ENCODE results near the gene HFE.
A peak's percentile ranks its signal among the peaks of the same experiment; 100 is the strongest.
"Not testable (repeated sequence)": the region's sequence is repeated elsewhere in the genome, so short reads cannot be mapped to it uniquely, and the experiment has no call there.

HFE gene

GRCh38 chr6:26044140-26045064 lies 42.8 kb upstream of the HFE start:
- Histone ChIP-seq H4K91ac (ENCODE audit: low read length) (no peak overlapping the region), H3K36me3 (ENCODE audit: control insufficient read depth in 1 of 2, insufficient read depth in 2 of 2, low read depth in 1 of 2, low read length in 2 of 2) (no peaks in the 10 kb centered on the region), H3K4me3 (ENCODE audit: insufficient read depth in 1 of 2, low read depth in 1 of 2, low read length in 2 of 2) (peak overlapping the region in 1 of 2 experiments; percentile 82), H3K4me2 (ENCODE audit: low read length, poor library complexity, severe bottlenecking) (no peak overlapping the region), H3K14ac (ENCODE audit: low read length in 2 of 2) (no peak overlapping the region), H3K18ac (ENCODE audit: low read depth in 1 of 2, low read length in 2 of 2) (no peak overlapping the region), H3K23ac (ENCODE audit: low read length in 2 of 2) (no peak overlapping the region), H2BK120ac (ENCODE audit: low read depth, low read length) (no peak overlapping the region), H3K27ac (ENCODE audit: low read length, poor library complexity, severe bottlenecking) (no peak overlapping the region), H3K27me3 (ENCODE audit: control insufficient read depth in 1 of 2, insufficient read depth in 1 of 2, low read length in 2 of 2) (no peaks in the 10 kb centered on the region), H3K9ac (ENCODE audit: low read length) (peak overlapping the region; percentile 87), H3K4me1 (ENCODE audit: control insufficient read depth, insufficient read depth, low read depth, low read length) (no peaks in the 10 kb centered on the region), H3K9me3 (ENCODE audit: control insufficient read depth, low read length) (no peaks in the 10 kb centered on the region), H2AFZ (ENCODE audit: low read depth, low read length) (no peak overlapping the region), H4K8ac (ENCODE audit: low read length) (no peak overlapping the region), H2BK15ac (ENCODE audit: low read depth, poor library complexity, severe bottlenecking) (no peak overlapping the region), H2AK5ac (ENCODE audit: low read length, severe bottlenecking) (no peak overlapping the region), H2BK12ac (ENCODE audit: low read length in 2 of 2) (no peak overlapping the region), H2BK5ac (ENCODE audit: low read depth, low read length, poor library complexity, severe bottlenecking) (no peak overlapping the region), H3K79me1 (replicated peaks; ENCODE audit: low read length, poor library complexity, severe bottlenecking) (no peaks in the 10 kb centered on the region), H3K4ac (ENCODE audit: low read depth in 1 of 2, low read length in 2 of 2) (no peak overlapping the region)
- WGBS: 95% methylated on average over 37 of the region's 40 CpGs
- no peak for DNase-seq

- H4K91ac ChIP-seq (ENCODE audit: low read length): no peak overlapping the region
Observed at GRCh38 chr6:26045065-26045927, 41.9 kb upstream of the HFE start.

GRCh38 chr6:26045928-26046368 lies 41.3 kb upstream of the HFE start:
- 100% methylated on average over 2 of the region's 5 CpGs for WGBS
- no peak overlapping the region for H2AK5ac ChIP-seq (ENCODE audit: low read length, severe bottlenecking)
- no peak overlapping the region for H3K27ac ChIP-seq (ENCODE audit: low read length, poor library complexity, severe bottlenecking)
- peak overlapping the region in 1 of 2 experiments; percentile 82 for H3K4me3 ChIP-seq (ENCODE audit: insufficient read depth in 1 of 2, low read depth in 1 of 2, low read length in 2 of 2)
- peak overlapping the region; percentile 87 for H3K9ac ChIP-seq (ENCODE audit: low read length)
- no peak overlapping the region for H3K4ac ChIP-seq (ENCODE audit: low read depth in 1 of 2, low read length in 2 of 2)
- H3K14ac ChIP-seq (ENCODE audit: low read length in 2 of 2): no peak overlapping the region
- H2AFZ ChIP-seq (ENCODE audit: low read depth, low read length): no peak overlapping the region
- no peak overlapping the region for H2BK12ac ChIP-seq (ENCODE audit: low read length in 2 of 2)
- H3K9me3 ChIP-seq (ENCODE audit: control insufficient read depth, low read length): no peaks in the 10 kb centered on the region
- H2BK15ac ChIP-seq (ENCODE audit: low read depth, poor library complexity, severe bottlenecking): no peak overlapping the region
- no peaks in the 10 kb centered on the region for H3K4me1 ChIP-seq (ENCODE audit: control insufficient read depth, insufficient read depth, low read depth, low read length)
- no peak overlapping the region for H2BK120ac ChIP-seq (ENCODE audit: low read depth, low read length)
- H3K18ac ChIP-seq (ENCODE audit: low read depth in 1 of 2, low read length in 2 of 2): no peak overlapping the region
- no peak overlapping the region for H3K4me2 ChIP-seq (ENCODE audit: low read length, poor library complexity, severe bottlenecking)
- no peak overlapping the region for H2BK5ac ChIP-seq (ENCODE audit: low read depth, low read length, poor library complexity, severe bottlenecking)
- H3K23ac ChIP-seq (ENCODE audit: low read length in 2 of 2): no peak overlapping the region
- H4K91ac ChIP-seq (ENCODE audit: low read length): no peak overlapping the region
- no peaks in the 10 kb centered on the region for H3K79me1 ChIP-seq (replicated peaks; ENCODE audit: low read length, poor library complexity, severe bottlenecking)
- no peak overlapping the region for H4K8ac ChIP-seq (ENCODE audit: low read length)
- H3K36me3 ChIP-seq (ENCODE audit: control insufficient read depth in 1 of 2, insufficient read depth in 2 of 2, low read depth in 1 of 2, low read length in 2 of 2): no peaks in the 10 kb centered on the region
- no peak for DNase-seq
- no peaks in the 10 kb centered on the region for H3K27me3 ChIP-seq (ENCODE audit: control insufficient read depth in 1 of 2, insufficient read depth in 1 of 2, low read length in 2 of 2)

More at GRCh38 chr6:26045065-26045927, 41.9 kb upstream of the HFE start:
- H3K4me2 ChIP-seq (ENCODE audit: low read length, poor library complexity, severe bottlenecking): no peak overlapping the region
- H3K23ac ChIP-seq (ENCODE audit: low read length in 2 of 2): no peak overlapping the region
- H3K79me1 ChIP-seq (replicated peaks; ENCODE audit: low read length, poor library complexity, severe bottlenecking): no peaks in the 10 kb centered on the region
- H3K9me3 ChIP-seq (ENCODE audit: control insufficient read depth, low read length): no peaks in the 10 kb centered on the region
- H3K4ac ChIP-seq (ENCODE audit: low read depth in 1 of 2, low read length in 2 of 2): no peak overlapping the region
- H3K14ac ChIP-seq (ENCODE audit: low read length in 2 of 2): no peak overlapping the region
- H2AK5ac ChIP-seq (ENCODE audit: low read length, severe bottlenecking): no peak overlapping the region
- no peak overlapping the region for H3K18ac ChIP-seq (ENCODE audit: low read depth in 1 of 2, low read length in 2 of 2)
- H4K8ac ChIP-seq (ENCODE audit: low read length): no peak overlapping the region
- H2BK12ac ChIP-seq (ENCODE audit: low read length in 2 of 2): no peak overlapping the region
- no peaks in the 10 kb centered on the region for H3K4me1 ChIP-seq (ENCODE audit: control insufficient read depth, insufficient read depth, low read depth, low read length)
- H3K9ac ChIP-seq (ENCODE audit: low read length): peak overlapping the region; percentile 87
- peak overlapping the region in 1 of 2 experiments; percentile 82 for H3K4me3 ChIP-seq (ENCODE audit: insufficient read depth in 1 of 2, low read depth in 1 of 2, low read length in 2 of 2)
- H2AFZ ChIP-seq (ENCODE audit: low read depth, low read length): no peak overlapping the region
- no peaks in the 10 kb centered on the region for H3K36me3 ChIP-seq (ENCODE audit: control insufficient read depth in 1 of 2, insufficient read depth in 2 of 2, low read depth in 1 of 2, low read length in 2 of 2)
- no peaks in the 10 kb centered on the region for H3K27me3 ChIP-seq (ENCODE audit: control insufficient read depth in 1 of 2, insufficient read depth in 1 of 2, low read length in 2 of 2)
- 97% methylated on average over 46 of the region's 47 CpGs for WGBS
- H3K27ac ChIP-seq (ENCODE audit: low read length, poor library complexity, severe bottlenecking): no peak overlapping the region
- H2BK15ac ChIP-seq (ENCODE audit: low read depth, poor library complexity, severe bottlenecking): peak overlapping the region; percentile 12
- H2BK5ac ChIP-seq (ENCODE audit: low read depth, low read length, poor library complexity, severe bottlenecking): no peak overlapping the region
- no peak for DNase-seq
- H2BK120ac ChIP-seq (ENCODE audit: low read depth, low read length): no peak overlapping the region

GRCh38 chr6:26047329-26047728 lies 39.9 kb upstream of the HFE start:
- not testable (repeated sequence) for H3K79me1 ChIP-seq (replicated peaks; ENCODE audit: low read length, poor library complexity, severe bottlenecking); H3K23ac ChIP-seq (ENCODE audit: low read length in 2 of 2); H3K4me2 ChIP-seq (ENCODE audit: low read length, poor library complexity, severe bottlenecking); H2AFZ ChIP-seq (ENCODE audit: low read depth, low read length); H3K4me1 ChIP-seq (ENCODE audit: control insufficient read depth, insufficient read depth, low read depth, low read length); H3K36me3 ChIP-seq (ENCODE audit: control insufficient read depth in 1 of 2, insufficient read depth in 2 of 2, low read depth in 1 of 2, low read length in 2 of 2); H4K91ac ChIP-seq (ENCODE audit: low read length); H3K27ac ChIP-seq (ENCODE audit: low read length, poor library complexity, severe bottlenecking); H2BK15ac ChIP-seq (ENCODE audit: low read depth, poor library complexity, severe bottlenecking); H3K9ac ChIP-seq (ENCODE audit: low read length); H3K4ac ChIP-seq (ENCODE audit: low read depth in 1 of 2, low read length in 2 of 2); H2BK12ac ChIP-seq (ENCODE audit: low read length in 2 of 2); H3K27me3 ChIP-seq (ENCODE audit: control insufficient read depth in 1 of 2, insufficient read depth in 1 of 2, low read length in 2 of 2); H3K14ac ChIP-seq (ENCODE audit: low read length in 2 of 2); DNase-seq; H3K18ac ChIP-seq (ENCODE audit: low read depth in 1 of 2, low read length in 2 of 2); H3K9me3 ChIP-seq (ENCODE audit: control insufficient read depth, low read length); H2BK5ac ChIP-seq (ENCODE audit: low read depth, low read length, poor library complexity, severe bottlenecking); H2AK5ac ChIP-seq (ENCODE audit: low read length, severe bottlenecking); H2BK120ac ChIP-seq (ENCODE audit: low read depth, low read length); H4K8ac ChIP-seq (ENCODE audit: low read length); H3K4me3 ChIP-seq (ENCODE audit: insufficient read depth in 1 of 2, low read depth in 1 of 2, low read length in 2 of 2)
- WGBS: over 99% methylated on average over 16 of the region's 18 CpGs
